ENCODE results near the gene OSCAR.
"Not testable (repeated sequence)": the region's sequence is repeated elsewhere in the genome, so short reads cannot be mapped to it uniquely, and the experiment has no call there.

OSCAR gene

DNA sequence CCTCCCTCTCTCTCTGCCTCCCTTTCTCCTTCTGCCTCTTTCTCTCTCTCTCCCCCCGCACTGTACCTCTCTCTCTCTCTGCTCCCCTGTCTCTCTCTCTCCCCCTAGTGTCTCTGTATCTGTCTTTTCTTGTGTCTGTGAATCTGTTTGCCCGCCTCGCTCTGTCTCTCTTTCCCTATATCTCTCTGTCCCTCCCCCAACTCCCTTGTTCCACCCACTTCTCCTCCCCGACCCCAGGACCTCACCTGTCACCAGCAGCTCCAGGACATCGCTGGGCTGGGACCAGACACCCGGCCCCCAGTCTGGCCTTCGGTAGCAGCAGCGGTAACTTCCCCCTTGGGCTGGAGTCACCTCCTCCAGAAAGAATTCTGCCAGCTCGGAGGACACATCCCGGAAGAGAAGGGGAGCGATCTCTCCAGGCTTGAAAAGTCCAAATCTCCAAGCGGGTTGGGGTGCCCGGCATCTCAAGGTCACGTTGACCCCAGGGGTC, 3.9 kb downstream of the OSCAR start:
- TF ChIP-seq, protein P1, sequence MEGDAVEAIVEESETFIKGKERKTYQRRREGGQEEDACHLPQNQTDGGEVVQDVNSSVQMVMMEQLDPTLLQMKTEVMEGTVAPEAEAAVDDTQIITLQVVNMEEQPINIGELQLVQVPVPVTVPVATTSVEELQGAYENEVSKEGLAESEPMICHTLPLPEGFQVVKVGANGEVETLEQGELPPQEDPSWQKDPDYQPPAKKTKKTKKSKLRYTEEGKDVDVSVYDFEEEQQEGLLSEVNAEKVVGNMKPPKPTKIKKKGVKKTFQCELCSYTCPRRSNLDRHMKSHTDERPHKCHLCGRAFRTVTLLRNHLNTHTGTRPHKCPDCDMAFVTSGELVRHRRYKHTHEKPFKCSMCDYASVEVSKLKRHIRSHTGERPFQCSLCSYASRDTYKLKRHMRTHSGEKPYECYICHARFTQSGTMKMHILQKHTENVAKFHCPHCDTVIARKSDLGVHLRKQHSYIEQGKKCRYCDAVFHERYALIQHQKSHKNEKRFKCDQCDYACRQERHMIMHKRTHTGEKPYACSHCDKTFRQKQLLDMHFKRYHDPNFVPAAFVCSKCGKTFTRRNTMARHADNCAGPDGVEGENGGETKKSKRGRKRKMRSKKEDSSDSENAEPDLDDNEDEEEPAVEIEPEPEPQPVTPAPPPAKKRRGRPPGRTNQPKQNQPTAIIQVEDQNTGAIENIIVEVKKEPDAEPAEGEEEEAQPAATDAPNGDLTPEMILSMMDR (conservative IDR thresholded peaks at IDR 0.05) = no peak
- TF ChIP-seq ZFX (IDR thresholded peaks at IDR 0.05) = no peak

DNA sequence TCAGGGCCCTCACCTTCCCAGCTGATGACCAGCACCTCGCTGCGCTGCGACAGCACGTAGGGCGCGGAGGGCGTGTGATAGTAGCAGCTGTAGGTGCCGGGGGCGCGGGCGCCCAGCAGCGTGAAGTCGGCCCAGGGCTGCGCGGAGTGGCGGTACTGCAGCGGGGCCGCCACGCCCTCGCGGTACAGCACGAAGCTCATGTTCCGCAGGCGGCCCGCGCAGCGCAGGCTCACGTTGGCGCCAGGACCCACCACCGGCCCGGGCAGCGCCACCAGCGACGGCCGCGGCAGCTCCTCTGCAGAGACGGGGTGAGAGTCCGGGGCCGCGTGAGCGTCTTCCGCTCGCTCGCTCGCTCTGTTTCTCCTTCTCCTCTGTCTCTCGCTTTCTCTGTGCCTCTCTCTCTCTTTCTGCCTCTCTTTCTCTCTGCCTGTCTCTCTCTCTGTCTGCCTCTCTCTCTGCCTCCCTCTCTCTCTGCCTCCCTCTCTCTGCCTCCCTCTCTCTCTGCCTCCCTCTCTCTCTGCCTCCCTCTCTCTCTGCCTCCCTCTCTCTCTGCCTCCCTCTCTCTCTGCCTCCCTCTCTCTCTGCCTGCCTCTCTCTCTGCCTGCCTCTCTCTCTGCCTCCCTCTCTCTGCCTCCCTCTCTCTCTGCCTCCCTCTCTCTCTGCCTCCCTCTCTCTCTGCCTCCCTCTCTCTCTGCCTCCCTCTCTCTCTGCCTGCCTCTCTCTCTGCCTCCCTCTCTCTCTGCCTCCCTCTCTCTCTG, 4.6 kb downstream of the OSCAR start:
- not testable (repeated sequence) for H3K27ac ChIP-seq

More for the DNA sequence above, 3.9 kb downstream of the OSCAR start:
- H3K27ac ChIP-seq = no peak overlapping the region

DNA sequence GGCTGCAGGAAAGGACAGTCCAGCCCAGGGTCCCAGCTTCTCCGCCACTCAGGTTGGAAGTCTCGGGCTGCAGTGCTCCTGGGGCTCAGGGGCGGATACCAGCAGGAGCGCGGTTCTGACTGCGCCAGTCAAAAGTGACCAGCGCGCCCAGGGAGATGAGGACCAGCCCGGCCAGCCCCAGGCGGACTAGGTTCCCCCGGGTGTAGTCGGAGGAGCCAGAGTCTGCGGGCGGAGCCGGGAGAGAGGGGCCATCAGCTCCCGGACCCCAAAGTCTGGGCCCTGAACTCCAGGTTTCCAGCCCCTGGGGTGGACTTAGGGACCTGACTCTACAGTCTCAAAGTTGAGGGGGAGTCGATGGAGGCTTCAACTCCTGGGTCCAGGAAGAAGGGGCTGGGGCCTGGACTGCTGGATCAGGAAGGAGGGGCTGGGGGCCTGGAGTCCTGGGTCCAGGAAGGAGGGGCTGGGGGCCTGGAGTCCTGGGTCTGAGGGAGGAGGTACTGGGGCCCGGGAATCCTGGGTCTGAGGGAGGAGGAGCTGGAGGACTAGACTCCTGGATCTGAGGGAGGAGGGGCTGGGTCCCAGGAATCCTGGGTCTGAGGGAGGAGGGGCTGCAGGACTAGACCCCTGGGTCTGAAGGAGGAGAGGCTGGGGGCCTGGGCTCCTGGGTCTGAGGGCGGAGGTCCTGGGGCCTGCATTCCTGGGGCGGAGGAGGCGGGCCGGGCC, 5.3 kb downstream of the OSCAR start:
- TF ChIP-seq, protein P1 (conservative IDR thresholded peaks at IDR 0.05) = no peak
- TF ChIP-seq ZFX (IDR thresholded peaks at IDR 0.05) = no peak
- no peak overlapping the region for H3K27ac ChIP-seq

DNA sequence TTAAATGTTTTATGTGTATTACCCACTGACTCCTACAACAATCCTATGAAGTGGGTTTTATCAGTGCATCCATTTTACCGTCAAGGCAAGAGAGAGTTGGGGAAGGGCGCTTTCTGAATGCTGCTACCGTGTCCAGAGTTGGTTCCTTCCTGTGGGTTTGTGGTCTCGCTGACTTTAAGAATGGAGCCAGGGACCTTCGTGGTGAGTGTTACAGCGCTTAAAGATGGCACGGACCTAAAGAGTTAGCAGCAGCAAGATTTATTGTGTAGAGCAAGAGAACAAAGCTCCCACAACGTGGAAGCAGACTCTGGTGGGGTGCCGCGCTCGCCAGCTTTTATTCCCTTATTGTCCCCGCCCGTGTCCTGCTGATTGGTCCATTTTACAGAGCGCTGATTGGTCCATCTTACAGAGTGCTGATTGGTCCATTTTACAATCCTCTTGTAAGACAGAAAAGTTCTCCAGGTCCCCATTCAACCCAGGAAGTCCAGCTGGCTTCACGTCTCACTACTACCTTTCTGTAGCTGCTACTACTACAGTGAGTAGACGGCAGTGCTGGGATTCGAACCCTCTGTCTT, 6.1 kb downstream of the OSCAR start:
- no peak overlapping the region for H3K27ac ChIP-seq
- TF ChIP-seq ZFX (IDR thresholded peaks at IDR 0.05) = no peak
- TF ChIP-seq, protein P1 (conservative IDR thresholded peaks at IDR 0.05) = no peak

DNA sequence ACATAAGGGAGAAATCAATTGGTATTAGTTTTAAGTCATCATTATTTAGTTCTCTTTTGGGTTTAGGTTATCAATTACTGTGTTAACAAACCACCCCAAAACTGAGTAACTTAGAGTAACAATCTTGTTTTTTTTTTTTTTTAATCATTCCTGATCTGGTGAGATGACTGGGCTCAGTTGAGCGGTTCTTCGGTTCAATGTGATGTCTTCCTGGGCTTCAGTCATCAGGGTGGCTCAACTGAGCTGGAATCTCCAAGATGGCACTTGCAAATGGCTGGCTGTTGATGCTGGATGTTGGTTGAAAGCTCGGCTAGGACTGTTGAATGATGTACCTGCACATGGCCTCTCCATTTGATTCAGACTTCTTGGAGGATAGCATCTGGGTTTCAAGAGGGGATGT, 16.2 kb downstream of the OSCAR start:
- TF ChIP-seq, protein P1 (conservative IDR thresholded peaks at IDR 0.05) = no peak
- TF ChIP-seq ZFX (IDR thresholded peaks at IDR 0.05) = no peak
- H3K27ac ChIP-seq = no peak overlapping the region

DNA sequence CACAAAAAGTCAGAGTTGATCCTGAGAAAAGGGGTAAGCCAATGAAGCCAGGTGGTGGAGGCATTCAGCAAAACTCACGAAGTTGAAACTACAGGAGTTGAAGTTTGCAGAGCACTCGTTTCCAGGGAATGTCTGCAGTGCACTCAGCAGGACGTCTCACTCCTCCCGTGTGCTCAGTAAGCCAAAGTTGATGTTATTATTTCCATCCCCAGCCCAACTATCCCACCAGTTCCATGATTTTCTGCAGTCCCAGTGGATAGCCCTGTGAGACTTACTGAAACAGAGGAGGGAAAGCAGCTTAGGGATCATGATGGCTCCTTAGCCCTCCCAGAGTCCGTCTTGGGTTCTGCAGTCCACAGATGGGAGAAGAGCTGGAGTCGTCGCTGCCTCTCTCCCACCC, 19.6 kb downstream of the OSCAR start, which contains the start of gene TARM1:
TSS of gene TARM1 (minus strand) at position 334 of the 400 bp plus-strand sequence. CDS start at position 309, 25 bp downstream.
- H3K27ac ChIP-seq = no peak within 1 kb of the TSS
- no peak for TF ChIP-seq ZFX (IDR thresholded peaks at IDR 0.05)
- TF ChIP-seq, protein P1 (conservative IDR thresholded peaks at IDR 0.05) = no peak

DNA sequence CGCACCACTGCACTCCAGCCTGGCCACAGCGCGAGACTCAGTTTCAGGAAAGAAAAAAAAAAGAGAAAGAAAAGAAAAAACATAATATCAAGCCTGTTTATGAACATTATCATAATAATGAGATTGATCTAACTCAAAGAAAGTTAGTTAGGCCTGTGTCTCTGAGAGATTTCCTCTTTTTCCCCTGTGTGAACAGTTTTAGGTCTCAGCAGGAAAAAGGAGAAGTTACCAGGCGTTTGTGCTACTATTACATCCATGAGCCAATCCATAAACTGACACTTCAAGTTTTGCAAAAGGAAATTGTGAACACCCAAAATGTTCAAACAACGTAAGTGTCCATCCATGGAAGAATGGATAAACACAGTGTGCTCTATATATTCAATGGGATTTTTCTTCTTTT, 23.3 kb downstream of the OSCAR start:
- no peak for TF ChIP-seq ZFX (IDR thresholded peaks at IDR 0.05)
- TF ChIP-seq, protein P1 (conservative IDR thresholded peaks at IDR 0.05) = no peak
- no peak overlapping the region for H3K27ac ChIP-seq
